Measurements from ENCODE around the gene TNC.

TNC gene

GRCh38 chr9:115006660-115007059 lies 111.3 kb downstream of the TNC start:
- DNase-seq, result no peak

GRCh38 chr9:115005322-115005721 lies 112.6 kb downstream of the TNC start:
- no peak for DNase-seq

- no peak for DNase-seq
Observed at GRCh38 chr9:115004545-115004944, 113.4 kb downstream of the TNC start.

- no peak for DNase-seq
Observed at GRCh38 chr9:115002371-115003120, 115.4 kb downstream of the TNC start.

DNA sequence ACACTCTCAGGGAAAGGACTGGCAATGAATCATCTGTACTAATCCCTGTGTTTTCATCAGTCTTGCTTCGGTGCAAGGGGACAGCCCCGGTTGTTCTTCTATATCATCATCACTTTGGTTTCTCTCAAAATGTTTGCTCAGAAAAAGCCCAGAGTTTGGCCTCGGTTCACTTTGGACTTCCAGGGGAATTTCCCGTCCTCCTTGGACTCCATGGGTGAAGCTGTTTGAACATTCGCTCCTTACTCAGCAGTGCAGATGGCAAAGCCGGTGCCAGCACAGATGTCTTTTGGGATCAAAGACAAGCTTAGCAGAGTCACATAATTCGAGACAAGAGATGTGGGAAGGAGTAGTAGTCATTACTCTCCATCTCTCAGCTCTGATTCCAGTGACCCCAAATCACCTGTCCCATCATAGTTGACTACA lies 117.7 kb downstream of the TNC start:
- no peak for DNase-seq

DNA sequence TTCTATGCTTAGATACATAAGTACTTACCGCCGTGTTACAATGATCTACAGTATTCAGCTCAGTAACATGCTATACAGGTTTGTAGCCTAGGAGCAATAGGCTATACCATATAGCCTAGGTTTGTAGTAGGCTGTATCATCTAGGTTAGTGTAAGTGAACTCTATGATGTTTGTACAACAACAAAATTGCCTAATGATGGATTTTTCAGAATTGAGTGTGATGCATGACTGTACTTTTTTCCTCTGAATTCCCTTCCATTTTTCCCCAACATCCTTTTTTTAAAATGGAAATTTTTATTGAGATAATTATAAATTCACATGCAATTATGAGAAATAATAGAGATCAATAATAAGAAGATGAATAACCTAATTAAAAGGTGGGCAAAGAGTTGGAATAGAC lies 119.6 kb downstream of the TNC start:
- no peak for DNase-seq

DNA sequence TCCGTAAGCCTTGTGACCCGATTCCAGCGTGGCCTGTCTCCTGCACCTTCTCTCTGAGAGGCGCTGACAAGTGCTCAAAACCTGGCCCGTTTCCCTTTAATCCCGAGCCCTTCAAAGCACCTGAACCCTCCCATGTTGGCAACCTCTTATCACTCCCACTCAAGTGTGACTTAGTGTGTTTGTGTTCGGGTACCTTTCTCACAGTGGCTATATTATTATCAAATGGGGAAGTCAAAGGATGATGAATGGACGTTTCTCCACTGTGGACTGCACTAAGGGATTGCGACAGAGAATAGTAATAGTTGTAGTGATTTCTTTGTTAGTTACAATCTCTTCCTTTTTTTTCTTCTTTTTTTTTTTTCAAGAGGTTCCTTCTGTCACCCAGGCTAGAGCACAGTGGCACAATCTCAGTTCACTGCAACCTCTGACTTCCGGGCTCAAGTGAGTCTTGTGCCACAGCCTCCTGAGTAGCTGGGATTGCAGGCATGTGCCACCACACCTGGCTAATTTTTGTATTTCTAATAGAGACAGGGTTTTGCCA lies 122.2 kb downstream of the TNC start:
- DNase-seq, result no peak

DNA sequence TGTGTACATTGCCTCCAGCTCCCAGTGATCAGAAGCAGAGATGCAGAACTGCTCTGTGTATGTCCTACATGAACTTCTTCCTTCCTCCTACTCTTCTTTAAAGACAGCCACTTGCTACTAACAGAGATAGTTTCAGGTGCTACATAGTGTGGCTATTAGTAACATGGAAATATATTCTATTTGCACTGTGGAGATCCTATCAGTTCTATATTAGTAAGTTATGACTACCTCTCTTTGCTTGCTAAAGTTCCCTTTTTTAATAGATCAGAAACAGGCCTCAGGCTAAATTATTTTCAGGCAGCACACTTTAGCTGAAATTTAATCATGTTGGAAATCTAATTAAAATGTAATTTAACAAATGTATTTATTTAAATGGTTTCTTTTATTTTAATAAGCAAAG lies 123.2 kb downstream of the TNC start:
- no peak for DNase-seq

GRCh38 chr9:114991861-114992260 lies 126.1 kb downstream of the TNC start:
- DNase-seq, result no peak

DNA sequence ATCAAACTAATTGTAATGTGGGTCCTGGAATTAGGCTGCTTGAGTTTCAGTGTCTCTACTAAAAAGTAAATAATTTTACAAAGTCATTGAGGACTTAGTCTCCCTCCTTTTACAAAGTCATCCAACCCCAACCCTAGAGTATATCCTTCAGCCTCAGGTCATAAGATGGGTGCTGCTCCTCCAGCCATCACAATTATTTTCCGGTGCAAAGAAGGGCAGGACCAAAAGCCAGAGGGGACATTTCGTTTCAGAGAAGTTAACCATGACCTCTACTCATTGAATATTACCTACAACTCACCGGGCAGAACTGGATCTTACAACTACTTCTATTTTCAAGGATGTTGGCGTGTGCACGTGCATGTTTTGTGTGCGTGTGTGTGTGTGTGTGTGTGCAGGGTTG lies 127.1 kb downstream of the TNC start:
- no peak for DNase-seq

DNA sequence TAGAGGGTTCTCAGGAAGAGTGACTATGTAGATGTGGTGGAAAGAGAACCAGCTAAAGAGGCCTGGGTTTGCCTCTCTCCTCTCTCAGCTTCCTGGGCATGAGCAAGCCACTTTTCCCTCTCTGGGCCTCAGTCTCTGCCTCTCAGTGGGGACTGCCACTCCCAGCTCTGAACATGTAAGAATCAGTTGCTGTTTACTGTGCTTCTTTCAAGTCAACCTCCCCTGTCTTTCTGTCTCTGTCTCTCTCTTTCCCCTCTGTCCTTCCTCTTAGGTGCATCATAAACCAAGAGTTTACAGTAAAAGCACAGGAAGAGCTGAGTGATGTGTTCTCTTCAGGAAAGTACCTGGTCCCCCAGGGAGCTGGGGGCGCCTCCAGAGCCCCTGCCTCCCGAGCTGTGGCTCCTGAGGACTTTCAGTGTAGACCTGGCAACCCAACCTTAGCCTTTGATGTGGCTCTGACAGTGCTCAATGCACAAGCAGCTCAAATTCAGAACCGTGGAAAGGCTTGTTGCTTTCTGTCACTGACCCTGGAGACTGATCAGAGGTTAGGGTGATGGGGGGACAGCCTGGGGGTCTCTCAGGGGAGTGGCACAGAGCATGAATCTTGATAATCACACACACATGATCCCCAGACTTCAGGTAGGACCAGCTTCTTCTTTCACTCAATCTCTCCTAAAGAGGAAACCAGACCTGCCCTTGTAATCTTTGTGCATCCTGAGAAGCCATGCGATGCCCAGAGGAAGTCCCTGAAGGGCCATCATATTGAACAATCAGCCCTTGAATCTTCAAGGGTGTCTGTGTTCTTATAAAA lies 128.2 kb downstream of the TNC start:
- no peak for DNase-seq

- DNase-seq, result no peak
Observed at GRCh38 chr9:114988962-114989599, 128.9 kb downstream of the TNC start.

- no peak for DNase-seq
Observed at GRCh38 chr9:114987116-114987515, 130.8 kb downstream of the TNC start.

DNA sequence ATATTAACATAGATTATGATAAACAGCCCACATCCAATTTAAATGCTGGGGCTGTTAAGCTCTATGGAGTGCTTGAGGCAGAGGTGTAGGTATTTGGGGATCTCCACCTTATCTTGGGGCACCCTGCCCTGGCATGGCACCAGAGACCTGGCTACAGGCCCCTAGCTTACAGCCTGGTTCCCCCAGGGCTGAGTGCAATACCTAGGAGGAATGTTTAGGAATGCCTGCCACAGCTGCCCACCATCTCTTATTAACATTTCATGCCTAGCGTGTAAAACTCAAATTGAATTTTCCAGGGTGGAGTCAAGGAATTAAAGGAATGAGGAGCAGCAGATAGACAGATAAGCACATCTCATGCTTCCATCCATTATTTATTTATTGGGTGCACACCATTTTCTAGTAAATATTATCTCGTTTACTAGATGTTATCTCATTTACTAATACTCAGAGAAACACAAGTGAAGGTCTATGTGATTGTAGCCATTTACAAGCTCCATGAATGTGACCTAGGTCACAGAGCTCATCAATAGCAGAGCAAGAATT lies 131.9 kb downstream of the TNC start:
- no peak for DNase-seq

DNA sequence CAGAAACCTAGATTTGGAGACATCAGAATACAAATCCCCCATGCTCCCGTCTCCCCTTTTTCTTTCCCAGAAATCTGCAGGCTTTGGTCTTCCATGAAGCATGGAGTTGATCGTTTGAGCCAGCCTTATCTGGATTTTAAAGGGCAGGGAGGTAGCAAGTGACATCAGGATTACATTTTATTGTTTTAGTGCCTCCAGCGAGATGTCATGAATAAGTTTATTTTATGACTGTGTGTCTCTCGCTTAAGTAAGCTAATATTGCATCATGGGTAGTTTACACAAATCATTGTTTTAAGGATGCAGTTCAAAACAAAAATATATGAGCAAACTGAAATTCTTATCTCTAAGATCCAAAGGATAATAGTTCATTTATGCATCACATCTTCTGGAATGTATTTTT lies 136.9 kb downstream of the TNC start:
- no peak for DNase-seq

GRCh38 chr9:114973216-114973615 lies 144.7 kb downstream of the TNC start:
- DNase-seq, result no peak

DNA sequence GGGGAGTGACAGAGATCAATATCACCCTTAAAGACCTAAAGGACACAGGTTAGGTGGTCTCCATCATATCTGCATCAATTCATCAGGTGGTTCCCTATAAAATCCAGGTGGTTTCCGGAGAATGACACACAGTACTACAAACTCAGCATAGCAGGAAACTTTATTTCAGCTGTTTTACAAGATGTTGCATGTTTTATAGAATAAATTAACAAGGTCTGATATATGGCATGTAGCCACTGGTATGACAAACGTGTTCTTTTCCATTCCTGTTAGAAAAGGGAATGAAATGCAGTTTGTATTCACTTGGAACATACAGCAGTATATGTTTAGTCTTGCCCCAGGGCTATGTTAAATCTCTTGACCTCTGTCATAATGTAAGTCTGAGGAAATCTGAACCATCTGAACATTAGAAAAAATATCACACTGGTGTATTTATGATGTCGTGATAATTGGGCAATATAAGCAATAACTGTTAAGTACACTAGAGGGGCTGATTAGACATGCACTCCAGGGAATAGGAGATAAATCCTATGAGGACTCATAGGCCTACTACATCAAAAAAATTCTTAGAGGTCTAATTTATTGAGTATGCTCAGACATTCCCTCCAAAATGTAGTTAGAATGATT lies 145.3 kb downstream of the TNC start:
- DNase-seq, result no peak

Measured in activated gamma-delta T cell (primary cell).